Measurements from ENCODE around the gene ZNRF3.

Gene ZNRF3

DNA sequence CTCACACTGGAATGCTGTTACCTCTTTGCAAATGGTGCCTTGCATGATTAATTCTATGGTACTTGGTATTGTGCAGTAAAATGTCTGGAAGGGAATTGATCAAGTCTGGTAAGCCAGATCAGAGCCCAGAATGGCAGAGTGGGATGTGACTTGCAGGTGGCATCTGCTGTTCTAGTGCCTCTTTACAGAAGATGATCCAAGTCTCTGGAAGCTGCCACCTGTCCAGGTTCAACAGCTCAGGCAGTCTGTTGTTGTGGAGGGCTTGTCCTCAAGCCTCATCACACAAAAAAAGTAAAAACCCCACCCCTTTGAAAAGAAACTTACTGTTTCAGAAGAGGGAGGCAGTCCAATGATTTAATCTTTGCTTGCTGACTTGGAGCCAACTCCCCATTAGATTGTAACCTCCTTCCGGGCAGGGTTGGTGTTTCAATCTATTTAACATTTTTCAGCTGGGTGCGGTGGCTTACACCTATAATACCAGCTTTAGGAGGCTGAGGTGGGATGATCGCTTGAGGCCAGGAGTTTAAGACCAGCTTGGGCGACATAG lies 17.1 kb downstream of the ZNRF3 start:
- no peak overlapping the region for H3K4me3 ChIP-seq (ENCODE audit: low read depth, low read length)
- no peak for DNase-seq (ENCODE audit: low read depth)
- TF ChIP-seq, protein P1, sequence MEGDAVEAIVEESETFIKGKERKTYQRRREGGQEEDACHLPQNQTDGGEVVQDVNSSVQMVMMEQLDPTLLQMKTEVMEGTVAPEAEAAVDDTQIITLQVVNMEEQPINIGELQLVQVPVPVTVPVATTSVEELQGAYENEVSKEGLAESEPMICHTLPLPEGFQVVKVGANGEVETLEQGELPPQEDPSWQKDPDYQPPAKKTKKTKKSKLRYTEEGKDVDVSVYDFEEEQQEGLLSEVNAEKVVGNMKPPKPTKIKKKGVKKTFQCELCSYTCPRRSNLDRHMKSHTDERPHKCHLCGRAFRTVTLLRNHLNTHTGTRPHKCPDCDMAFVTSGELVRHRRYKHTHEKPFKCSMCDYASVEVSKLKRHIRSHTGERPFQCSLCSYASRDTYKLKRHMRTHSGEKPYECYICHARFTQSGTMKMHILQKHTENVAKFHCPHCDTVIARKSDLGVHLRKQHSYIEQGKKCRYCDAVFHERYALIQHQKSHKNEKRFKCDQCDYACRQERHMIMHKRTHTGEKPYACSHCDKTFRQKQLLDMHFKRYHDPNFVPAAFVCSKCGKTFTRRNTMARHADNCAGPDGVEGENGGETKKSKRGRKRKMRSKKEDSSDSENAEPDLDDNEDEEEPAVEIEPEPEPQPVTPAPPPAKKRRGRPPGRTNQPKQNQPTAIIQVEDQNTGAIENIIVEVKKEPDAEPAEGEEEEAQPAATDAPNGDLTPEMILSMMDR (IDR thresholded peaks at IDR 0.05; ENCODE audit: low read depth, low read length, missing control alignments) = no peak

DNA sequence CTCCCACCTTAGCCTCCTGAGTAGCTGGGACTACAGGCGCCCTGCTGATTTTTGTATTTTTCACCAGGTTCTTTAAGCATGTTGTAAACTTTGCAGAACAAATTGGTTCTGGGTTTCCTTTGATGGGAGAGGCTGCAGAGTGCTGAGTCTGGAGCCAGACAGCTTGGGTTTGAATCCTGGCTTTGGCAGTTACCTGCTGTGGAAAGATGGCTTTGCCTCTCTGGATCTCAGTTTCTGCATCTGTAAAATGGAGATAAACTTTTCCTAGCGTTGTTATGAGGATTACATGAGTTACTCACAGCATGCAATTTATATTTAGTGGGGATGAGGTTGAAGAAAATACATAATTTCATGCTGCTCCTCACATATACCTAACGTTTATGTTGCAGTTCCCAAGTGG lies 19.1 kb downstream of the ZNRF3 start:
- TF ChIP-seq, protein P1 (IDR thresholded peaks at IDR 0.05; ENCODE audit: low read depth, low read length, missing control alignments) = no peak
- no peak overlapping the region for H3K4me3 ChIP-seq (ENCODE audit: low read depth, low read length)
- no peak for DNase-seq (ENCODE audit: low read depth)

DNA sequence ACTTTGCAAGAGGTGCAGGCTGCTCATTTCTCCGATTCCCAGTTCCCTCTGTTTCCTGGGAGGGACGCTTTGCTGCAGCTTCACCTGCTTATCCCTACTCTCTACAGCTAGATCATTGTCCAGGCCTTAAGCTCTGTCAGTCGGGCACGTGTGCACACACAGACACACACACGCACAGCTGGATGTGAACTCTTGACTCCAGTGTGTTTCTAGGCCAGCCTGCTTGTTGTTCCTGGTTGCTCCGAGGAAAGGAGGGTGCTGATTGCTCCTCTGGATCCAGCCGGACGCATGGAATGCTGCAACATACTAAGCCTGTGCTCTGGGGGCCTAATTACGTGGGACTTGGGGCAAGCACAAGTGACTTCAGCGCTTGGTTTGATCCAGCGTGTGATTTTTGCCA lies 19.7 kb downstream of the ZNRF3 start:
- no peak for DNase-seq (ENCODE audit: low read depth)
- TF ChIP-seq, protein P1 (IDR thresholded peaks at IDR 0.05; ENCODE audit: low read depth, low read length, missing control alignments) = no peak
- H3K4me3 ChIP-seq (ENCODE audit: low read depth, low read length) = no peak overlapping the region

DNA sequence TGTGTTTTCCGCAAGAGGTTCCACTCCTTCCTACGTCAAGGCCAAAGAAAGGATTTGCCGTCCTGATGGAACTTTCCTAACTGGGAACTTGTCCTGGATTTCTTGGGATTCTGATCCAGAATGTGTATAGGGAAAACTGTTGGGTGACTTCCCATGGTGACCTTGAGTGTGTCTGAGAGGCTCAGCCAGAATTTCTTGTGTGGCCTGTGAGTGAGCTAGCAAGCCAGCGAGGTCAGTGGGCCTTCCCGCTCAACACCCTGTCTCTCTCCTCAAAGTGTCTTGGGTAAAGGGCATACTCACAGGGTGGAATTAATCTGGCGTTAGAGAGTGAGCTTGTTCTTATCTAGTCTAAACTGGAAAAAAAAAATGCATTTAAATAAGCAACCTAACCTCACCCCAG lies 20.4 kb downstream of the ZNRF3 start:
- H3K4me3 ChIP-seq (ENCODE audit: low read depth, low read length) = no peak overlapping the region
- TF ChIP-seq, protein P1 (IDR thresholded peaks at IDR 0.05; ENCODE audit: low read depth, low read length, missing control alignments) = no peak
- DNase-seq (ENCODE audit: low read depth) = no peak

DNA sequence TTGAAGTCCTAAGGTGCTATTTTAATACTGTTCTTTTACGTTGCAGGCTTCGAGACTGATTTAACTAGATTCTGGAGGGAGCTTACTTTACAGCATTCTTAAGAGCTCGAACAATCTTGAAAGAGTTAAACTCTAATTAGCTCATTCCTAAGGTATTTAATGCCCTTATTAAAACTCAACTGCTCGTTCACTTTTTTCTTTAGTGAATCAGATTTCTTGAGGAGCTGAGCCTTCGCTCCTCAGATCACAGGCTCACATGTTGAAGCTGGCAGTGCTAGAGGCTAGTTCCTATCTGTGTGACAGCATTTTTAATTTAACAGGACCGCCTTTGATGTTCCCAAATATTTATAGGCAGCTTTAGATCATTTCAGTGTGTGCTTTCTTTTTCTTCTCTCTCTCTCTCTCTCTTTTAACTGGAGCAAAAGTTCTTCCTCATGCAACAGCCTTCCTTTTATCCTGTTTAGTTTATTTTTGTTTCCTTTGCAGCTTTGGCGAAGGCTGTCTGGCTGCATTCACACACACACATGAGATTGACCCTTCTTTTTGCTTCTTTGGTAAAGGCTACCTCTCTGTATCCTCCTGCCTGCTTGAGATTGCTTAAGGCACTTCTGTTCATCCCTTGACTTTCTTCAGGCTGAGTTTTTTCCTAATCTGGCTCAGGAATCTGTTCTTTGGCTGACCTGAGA lies 21.0 kb downstream of the ZNRF3 start:
- H3K4me3 ChIP-seq (ENCODE audit: low read depth, low read length) = no peak overlapping the region
- TF ChIP-seq, protein P1 (IDR thresholded peaks at IDR 0.05; ENCODE audit: low read depth, low read length, missing control alignments) = no peak
- DNase-seq (ENCODE audit: low read depth) = no peak

DNA sequence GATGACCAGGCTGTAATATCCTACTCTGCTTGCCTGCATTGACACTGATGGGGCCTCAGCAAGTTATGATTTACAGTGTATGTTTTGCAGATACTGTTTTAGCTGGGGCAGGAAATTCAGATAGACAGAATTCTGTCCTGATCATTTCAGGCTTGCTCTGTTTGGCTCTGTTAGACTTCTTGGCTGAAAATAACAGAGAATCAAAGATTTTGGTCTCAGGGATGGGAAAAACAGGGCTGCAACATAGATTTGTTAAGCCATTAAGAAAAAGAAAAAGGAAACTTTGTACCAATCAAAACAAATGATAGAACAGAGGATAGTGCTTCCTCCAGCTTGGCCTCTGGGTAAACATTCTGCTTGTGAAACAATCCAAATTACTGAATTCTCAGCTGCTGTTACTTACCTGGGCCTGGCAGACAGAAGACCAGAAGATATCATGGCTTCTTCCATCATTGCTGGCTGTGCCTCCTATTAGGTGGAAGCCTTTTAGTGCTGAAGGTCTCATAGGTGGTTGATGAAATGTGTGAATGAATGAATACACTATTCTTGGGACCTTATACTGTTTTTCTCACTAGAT lies 22.0 kb downstream of the ZNRF3 start:
- DNase-seq (ENCODE audit: low read depth) = no peak
- TF ChIP-seq, protein P1 (IDR thresholded peaks at IDR 0.05; ENCODE audit: low read depth, low read length, missing control alignments) = no peak
- H3K4me3 ChIP-seq (ENCODE audit: low read depth, low read length) = no peak overlapping the region

Data from GM12864 (cell line).